K562 (cell line): ENCODE data around the gene CD151. TPM values are rescaled to one million over a fixed set of nuclear protein-coding genes. Genes with fewer than 3 reads are reported as not detected.
A peak's percentile ranks its signal among the peaks of the same experiment; 100 is the strongest.

Experiments
- CBX2 ChIP-seq: fragments of 200-600 bp; sonication (generic); IDR thresholded peaks from one replicate; pipeline ENCODE4 v1.6.1; 2012; ENCODE audit warnings: mild to moderate bottlenecking, low read length, inconsistent platforms; ENCODE audit not compliant: insufficient read depth, poor library complexity, severe bottlenecking
- CTCF ChIP-seq, 3 experiments: IDR thresholded peaks in 2 of 3; conservative IDR thresholded peaks in 1 of 3; 2 replicates each; pipeline ENCODE4 v1.5.1; 2011 to 2012; ENCODE audit warnings: low read length in 3 of 3, mild to moderate bottlenecking in 3 of 3, control low read depth in 2 of 3, improper control_type of control experiment in 1 of 3, inconsistent platforms in 1 of 3, low read depth in 1 of 3, mixed read lengths in 1 of 3, moderate library complexity in 1 of 3; ENCODE audit not compliant: insufficient read depth in 2 of 3
- CTCFL ChIP-seq: IDR thresholded peaks from 2 replicates; pipeline ENCODE4 v1.6.1; 2011; ENCODE audit warnings: borderline replicate concordance, low read depth, mild to moderate bottlenecking, moderate library complexity, low read length; ENCODE audit not compliant: insufficient read depth, poor library complexity, severe bottlenecking
- ETS2 ChIP-seq: IDR thresholded peaks from 2 replicates; pipeline ENCODE4 v1.6.1; 2016; ENCODE audit warnings: borderline replicate concordance, missing genetic modification characterization, mild to moderate bottlenecking, moderate library complexity, missing compliant biosample characterization; ENCODE audit not compliant: poor library complexity, severe bottlenecking
- MAZ ChIP-seq, 2 experiments: fragments of 450-650 bp in 1 of 2; sonication (generic) in 1 of 2; formaldehyde crosslinking; IDR thresholded peaks in 1 of 2; conservative IDR thresholded peaks in 1 of 2; 2 replicates each; pipeline versions ENCODE4 v1.4.0 to v1.5.0; 2020; ENCODE audit warnings: mild to moderate bottlenecking in 1 of 2, missing genetic modification reagents in 1 of 2
- RBBP5 ChIP-seq: fragments of 200-600 bp; sonication (generic); IDR thresholded peaks from 2 replicates; pipeline ENCODE4 v1.6.1; 2012; ENCODE audit warnings: borderline replicate concordance, mild to moderate bottlenecking, low read length, control low read depth, inconsistent platforms; ENCODE audit not compliant: insufficient read depth, poor library complexity, severe bottlenecking
- SP1 ChIP-seq: sonication (generic); formaldehyde crosslinking; IDR thresholded peaks from 2 replicates; pipeline ENCODE4 v1.8.1; 2022; ENCODE audit warnings: mild to moderate bottlenecking, missing genetic modification reagents
- THRAP3 ChIP-seq: fragments of 450-650 bp; IDR thresholded peaks from 2 replicates; pipeline ENCODE4 v1.6.1; 2016; ENCODE audit warnings: mild to moderate bottlenecking, inconsistent platforms, borderline replicate concordance
- XRCC4 ChIP-seq: IDR thresholded peaks from one replicate; pipeline ENCODE4 v1.6.1; 2011; ENCODE audit not compliant: insufficient read depth, insufficient read length; ENCODE audit errors: extremely low read depth
- ZBTB34 ChIP-seq: fragments of 250-450 bp; sonication (Bioruptor Pico); IDR thresholded peaks from 2 replicates; pipeline ENCODE4 v1.8.0; 2021; ENCODE audit warnings: mild to moderate bottlenecking, moderate library complexity
- ZNF408 ChIP-seq: fragments of 250-450 bp; sonication (Bioruptor Pico); IDR thresholded peaks from 2 replicates; pipeline ENCODE4 v1.4.0; 2020; ENCODE audit warnings: low read depth, mild to moderate bottlenecking, moderate library complexity
- polyA plus RNA-seq, 8 experiments: library from polyadenylated mRNA; depleted of rRNA in 4 of 8; stranded (reverse) in 5 of 8; unstranded in 3 of 8; fragments of >200 nt; fragmentation: Nextera tagmentation in 2 of 8; fragmentation: Illumina TruSeq in 1 of 8; extraction: Ambion mirVana in 2 of 8; extraction: Trizol in 1 of 8; gene quantifications; 2 replicates each; pipeline versions ENCODE4 v1.2.1 to v1.2.3, GENCODE V29; 2011 to 2014; ENCODE audit warnings: inconsistent platforms in 1 of 8, missing spikeins in 1 of 8
- total RNA-seq, 7 experiments: library from RNA; depleted of rRNA in 6 of 7; stranded (reverse); fragments of >200 nt in 6 of 7; fragmentation: Illumina TruSeq in 2 of 7; extraction: Trizol in 2 of 7; gene quantifications; 2 replicates each; pipeline versions ENCODE4 v1.2.1 to v1.2.3, GENCODE V29; 2011 to 2021; ENCODE audit warnings: low replicate concordance in 1 of 7
- TF ChIP-seq, protein P1 (sequence below): sonication (generic); formaldehyde crosslinking; IDR thresholded peaks from 2 replicates; pipeline ENCODE4 v1.8.1; 2022; ENCODE audit warnings: missing genetic modification reagents
- TF ChIP-seq, protein P2 (sequence below): fragments of 450-650 bp; IDR thresholded peaks from 2 replicates; pipeline ENCODE4 v1.6.1; 2016; ENCODE audit warnings: antibody characterized with exemption
- TF ChIP-seq, protein P3 (sequence below): fragments of 250-450 bp; sonication (Bioruptor Pico); IDR thresholded peaks from 2 replicates; pipeline ENCODE4 v1.4.0; 2020; ENCODE audit warnings: borderline replicate concordance

The CD151 gene
- total and polyA plus RNA-seq, 9 of the 15 experiments (the other 6 are each of a cell fraction or from before 2014, with no cell fraction given) = 2.3 to 187 (median 140) TPM

- TF ChIP-seq CTCF (IDR thresholded peaks at IDR 0.05 in 2 of 3, conservative IDR thresholded peaks at IDR 0.05 in 1 of 3; ENCODE audit: insufficient read depth in 2 of 3, low read depth in 1 of 3, low read length in 3 of 3) (no peak), ZBTB34 (CRISPR knock-in tag) (no peak), THRAP3 (no peak), MAZ (CRISPR knock-in tag; conservative IDR thresholded peaks at IDR 0.05 in 1 of 2, IDR thresholded peaks at IDR 0.05 in 1 of 2) (peak; percentile 30 to 64; a peak in 3 of 4 replicates), XRCC4 (no peak), RBBP5 (peak; percentile 42), ETS2 (tag) (no peak), CTCFL (no peak), ZNF408 (CRISPR knock-in tag) (no peak), SP1 (CRISPR knock-in tag) (peak; percentile 75), CBX2 (no peak)
- TF ChIP-seq, protein P1, sequence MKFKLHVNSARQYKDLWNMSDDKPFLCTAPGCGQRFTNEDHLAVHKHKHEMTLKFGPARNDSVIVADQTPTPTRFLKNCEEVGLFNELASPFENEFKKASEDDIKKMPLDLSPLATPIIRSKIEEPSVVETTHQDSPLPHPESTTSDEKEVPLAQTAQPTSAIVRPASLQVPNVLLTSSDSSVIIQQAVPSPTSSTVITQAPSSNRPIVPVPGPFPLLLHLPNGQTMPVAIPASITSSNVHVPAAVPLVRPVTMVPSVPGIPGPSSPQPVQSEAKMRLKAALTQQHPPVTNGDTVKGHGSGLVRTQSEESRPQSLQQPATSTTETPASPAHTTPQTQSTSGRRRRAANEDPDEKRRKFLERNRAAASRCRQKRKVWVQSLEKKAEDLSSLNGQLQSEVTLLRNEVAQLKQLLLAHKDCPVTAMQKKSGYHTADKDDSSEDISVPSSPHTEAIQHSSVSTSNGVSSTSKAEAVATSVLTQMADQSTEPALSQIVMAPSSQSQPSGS (CRISPR knock-in tag) = no peak
- TF ChIP-seq, protein P2, sequence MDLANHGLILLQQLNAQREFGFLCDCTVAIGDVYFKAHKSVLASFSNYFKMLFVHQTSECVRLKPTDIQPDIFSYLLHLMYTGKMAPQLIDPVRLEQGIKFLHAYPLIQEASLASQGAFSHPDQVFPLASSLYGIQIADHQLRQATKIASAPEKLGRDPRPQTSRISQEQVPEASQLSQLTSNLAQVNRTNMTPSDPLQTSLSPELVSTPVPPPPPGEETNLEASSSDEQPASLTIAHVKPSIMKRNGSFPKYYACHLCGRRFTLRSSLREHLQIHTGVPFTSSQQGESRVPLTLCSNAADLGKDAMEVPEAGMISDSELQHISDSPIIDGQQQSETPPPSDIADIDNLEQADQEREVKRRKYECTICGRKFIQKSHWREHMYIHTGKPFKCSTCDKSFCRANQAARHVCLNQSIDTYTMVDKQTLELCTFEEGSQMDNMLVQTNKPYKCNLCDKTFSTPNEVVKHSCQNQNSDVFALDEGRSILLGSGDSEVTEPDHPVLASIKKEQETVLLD = 0 out of 2 replicates have a peak, but pooled peaks have one; percentile 49
- TF ChIP-seq, protein P3, sequence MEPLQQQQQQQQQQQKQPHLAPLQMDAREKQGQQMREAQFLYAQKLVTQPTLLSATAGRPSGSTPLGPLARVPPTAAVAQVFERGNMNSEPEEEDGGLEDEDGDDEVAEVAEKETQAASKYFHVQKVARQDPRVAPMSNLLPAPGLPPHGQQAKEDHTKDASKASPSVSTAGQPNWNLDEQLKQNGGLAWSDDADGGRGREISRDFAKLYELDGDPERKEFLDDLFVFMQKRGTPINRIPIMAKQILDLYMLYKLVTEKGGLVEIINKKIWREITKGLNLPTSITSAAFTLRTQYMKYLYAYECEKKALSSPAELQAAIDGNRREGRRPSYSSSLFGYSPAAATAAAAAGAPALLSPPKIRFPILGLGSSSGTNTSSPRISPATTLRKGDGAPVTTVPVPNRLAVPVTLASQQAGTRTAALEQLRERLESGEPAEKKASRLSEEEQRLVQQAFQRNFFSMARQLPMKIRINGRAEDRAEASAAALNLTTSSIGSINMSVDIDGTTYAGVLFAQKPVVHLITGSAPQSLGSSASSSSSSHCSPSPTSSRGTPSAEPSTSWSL (CRISPR knock-in tag) = no peak
These were observed 13.4 kb upstream of the CD151 start (continued) for GRCh38 chr11:819129-819931.
